GM18909 (cell line): ENCODE results near the gene GIT2.
A peak's percentile ranks its signal among the peaks of the same experiment; 100 is the strongest.
"Not testable (repeated sequence)": the region's sequence is repeated elsewhere in the genome, so short reads cannot be mapped to it uniquely, and the experiment has no call there.

Experiments used
- ATAC-seq: cut with Tn5 transposase; IDR thresholded peaks from one replicate; pipeline ENCODE4 v1.9.1; 2021; ENCODE audit warnings: mild to moderate bottlenecking; ENCODE audit not compliant: unreplicated experiment, poor library complexity

The GIT2 gene

GRCh38 chr12:109925185-109925840 lies 70.9 kb downstream of the GIT2 start:
- ATAC-seq: no peak

GRCh38 chr12:109923481-109924245 lies 72.5 kb downstream of the GIT2 start:
- ATAC-seq: no peak

- ATAC-seq: no peak
These were observed 73.1 kb downstream of the GIT2 start for GRCh38 chr12:109923038-109923437.

GRCh38 chr12:109921982-109922381 lies 74.2 kb downstream of the GIT2 start:
- no peak for ATAC-seq

- no peak for ATAC-seq
These were observed 75.8 kb downstream of the GIT2 start for GRCh38 chr12:109920261-109920780.

- no peak for ATAC-seq
These were observed 76.7 kb downstream of the GIT2 start for GRCh38 chr12:109919456-109919855.

GRCh38 chr12:109916045-109916444 lies 80.1 kb downstream of the GIT2 start:
- no peak for ATAC-seq

- ATAC-seq: no peak
These were observed 80.8 kb downstream of the GIT2 start for GRCh38 chr12:109915171-109916040.

GRCh38 chr12:109914461-109914860 lies 81.7 kb downstream of the GIT2 start:
- ATAC-seq: no peak

GRCh38 chr12:109912855-109913321 lies 83.3 kb downstream of the GIT2 start:
- no peak for ATAC-seq

GRCh38 chr12:109910969-109911348 lies 85.2 kb downstream of the GIT2 start:
- ATAC-seq: no peak

- no peak for ATAC-seq
These were observed 85.8 kb downstream of the GIT2 start for GRCh38 chr12:109910254-109910968.

GRCh38 chr12:109905301-109905700 lies 90.9 kb downstream of the GIT2 start:
- no peak for ATAC-seq

GRCh38 chr12:109902891-109903418 lies 93.2 kb downstream of the GIT2 start:
- no peak for ATAC-seq

- peak; percentile 30 for ATAC-seq
These were observed 95.2 kb downstream of the GIT2 start for GRCh38 chr12:109900752-109901580.

- ATAC-seq: peak; percentile 78
These were observed 96.1 kb downstream of the GIT2 start, which contains the start of gene TCHP for GRCh38 chr12:109899783-109900751. Gene TCHP (plus strand): TSS chr12:109900274. CDS start chr12:109903027, 2,753 bp downstream.

GRCh38 chr12:109899345-109899744 lies 96.8 kb downstream of the GIT2 start:
- ATAC-seq: not testable (repeated sequence)

GRCh38 chr12:109897029-109897428 lies 99.1 kb downstream of the GIT2 start:
- ATAC-seq: no peak
